Measurements from ENCODE around the gene C1RL.

C1RL gene

DNA sequence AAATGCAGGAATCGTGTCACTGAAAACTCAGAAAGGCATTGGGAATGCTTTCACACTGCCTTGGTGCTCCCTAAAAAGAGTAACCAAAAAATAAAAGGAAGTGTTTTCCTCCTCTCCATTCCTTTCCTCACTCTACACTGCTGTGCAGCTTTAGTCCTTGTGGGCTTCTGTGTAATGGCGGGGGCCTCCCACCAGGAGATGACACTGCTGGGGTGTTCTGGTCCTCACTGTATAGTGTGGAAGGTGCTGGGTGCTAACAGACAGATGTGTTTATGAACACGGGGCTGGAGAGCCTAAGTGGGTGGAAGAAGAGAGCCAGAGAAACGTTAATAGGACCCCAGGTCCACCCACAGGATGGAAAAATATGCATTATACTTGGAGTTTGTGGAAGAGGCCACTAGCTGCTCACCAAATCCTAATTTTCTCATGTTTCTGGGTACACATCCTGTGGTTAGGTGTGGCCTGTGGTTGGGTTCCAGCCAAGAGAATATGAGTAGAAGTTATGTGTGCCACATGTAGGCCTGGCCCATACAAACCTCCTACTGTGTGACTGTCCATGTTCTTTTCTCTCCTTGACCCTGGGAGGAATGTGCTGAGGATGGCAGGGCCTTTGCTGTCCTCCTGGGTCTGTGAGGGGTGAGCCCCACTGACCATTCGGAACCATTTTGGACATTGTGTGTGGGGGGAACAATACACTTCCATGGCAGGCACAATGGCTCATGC, 62.5 kb downstream of the C1RL start:
- no peak overlapping the region for H3K27ac ChIP-seq (ENCODE audit: low read depth, low read length)
- no peaks in the 10 kb centered on the region for H3K27me3 ChIP-seq (ENCODE audit: control insufficient read depth in 5 of 5, insufficient read depth in 4 of 5, low read length in 5 of 5)
- no peak overlapping the region for H3K4me3 ChIP-seq (ENCODE audit: low read depth in 1 of 5, low read length in 5 of 5)
- H3K9me3 ChIP-seq (ENCODE audit: control insufficient read depth in 5 of 5, low read length in 5 of 5) = no peaks in the 10 kb centered on the region
- peak overlapping the region in 1 of 5 donors; percentile 26 for H3K9ac ChIP-seq (ENCODE audit: low read length in 5 of 5)
- peaks cover 0 to 14% (median 0%) of the 10 kb centered on the region in 5 donors for H3K4me1 ChIP-seq (ENCODE audit: control insufficient read depth in 5 of 5, insufficient read depth in 5 of 5, low read length in 5 of 5)
- H3K36me3 ChIP-seq (ENCODE audit: control insufficient read depth in 5 of 5, insufficient read depth in 5 of 5, low read length in 5 of 5) = no peaks in the 10 kb centered on the region

DNA sequence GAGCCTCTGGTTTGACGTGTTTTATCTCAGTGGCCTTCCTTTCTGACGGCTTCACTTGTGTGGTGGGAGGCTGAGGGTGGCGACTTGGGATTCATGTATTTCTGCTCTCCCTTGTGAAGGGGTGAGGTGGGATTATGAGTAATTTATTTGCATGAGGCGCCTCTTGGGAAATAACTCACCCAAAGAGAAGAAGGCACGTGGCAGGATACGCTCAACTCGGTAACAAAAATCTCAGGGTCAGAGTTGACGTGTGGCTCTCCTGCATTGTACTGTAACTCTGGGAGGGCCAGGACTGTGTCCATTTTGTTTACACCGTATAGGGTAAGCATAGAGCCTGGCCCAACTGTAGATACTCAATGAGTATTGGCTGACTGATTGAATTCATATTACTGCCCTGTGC, 63.1 kb downstream of the C1RL start:
- Histone ChIP-seq H3K4me3 (ENCODE audit: low read depth in 1 of 5, low read length in 5 of 5) (no peak overlapping the region), H3K27me3 (ENCODE audit: control insufficient read depth in 5 of 5, insufficient read depth in 4 of 5, low read length in 5 of 5) (no peaks in the 10 kb centered on the region), H3K9me3 (ENCODE audit: control insufficient read depth in 5 of 5, low read length in 5 of 5) (no peaks in the 10 kb centered on the region), H3K9ac (ENCODE audit: low read length in 5 of 5) (no peak overlapping the region), H3K36me3 (ENCODE audit: control insufficient read depth in 5 of 5, insufficient read depth in 5 of 5, low read length in 5 of 5) (no peaks in the 10 kb centered on the region), H3K27ac (ENCODE audit: low read depth, low read length) (no peak overlapping the region), H3K4me1 (ENCODE audit: control insufficient read depth in 5 of 5, insufficient read depth in 5 of 5, low read length in 5 of 5) (peaks cover 0 to 14% (median 0%) of the 10 kb centered on the region in 5 donors)

Measured in subcutaneous abdominal adipose tissue (tissue), 5 donors.